Ramos (cell line): ENCODE data around the gene LHFPL2.

ENCODE experiments used
- in situ Hi-C: fragments of 300-500 bp; cut with MboI; formaldehyde crosslinking; loops from one replicate; pipeline ENCODE4 v1.14.3; 2022; ENCODE audit warnings: low sequenced_read_pairs; ENCODE audit not compliant: unreplicated experiment

Gene LHFPL2

GRCh38 chr5:78644741-78645300 is 3.8 kb downstream of the LHFPL2 start:
- in situ Hi-C loops: no loop called here

- in situ Hi-C loops: no loop called here
Measured at GRCh38 chr5:78644129-78644528, 4.4 kb downstream of the LHFPL2 start.

GRCh38 chr5:78642701-78643100 is 5.9 kb downstream of the LHFPL2 start:
- in situ Hi-C loops: no loop called here

- in situ Hi-C loops: no loop called here
Measured at GRCh38 chr5:78640662-78641474, 7.7 kb downstream of the LHFPL2 start.

- in situ Hi-C loops: no loop called here
Measured at GRCh38 chr5:78639791-78640190, 8.8 kb downstream of the LHFPL2 start.

- in situ Hi-C loops: no loop called here
Measured at GRCh38 chr5:78638973-78639669, 9.5 kb downstream of the LHFPL2 start.

- in situ Hi-C loops: no loop called here
Measured at GRCh38 chr5:78638423-78638822, 10.1 kb downstream of the LHFPL2 start.

- in situ Hi-C loops: no loop called here
Measured at GRCh38 chr5:78637468-78637867, 11.1 kb downstream of the LHFPL2 start.

GRCh38 chr5:78636682-78637081 is 11.9 kb downstream of the LHFPL2 start:
- in situ Hi-C loops: no loop called here

- in situ Hi-C loops: no loop called here
Measured at GRCh38 chr5:78634634-78635033, 13.9 kb downstream of the LHFPL2 start.

GRCh38 chr5:78634229-78634628 is 14.3 kb downstream of the LHFPL2 start:
- in situ Hi-C loops: no loop called here

GRCh38 chr5:78633700-78634099 is 14.9 kb downstream of the LHFPL2 start:
- in situ Hi-C loops: no loop called here

GRCh38 chr5:78632467-78632866 is 16.1 kb downstream of the LHFPL2 start:
- in situ Hi-C loops: no loop called here

GRCh38 chr5:78631931-78632330 is 16.6 kb downstream of the LHFPL2 start:
- in situ Hi-C loops: no loop called here

- in situ Hi-C loops: no loop called here
Measured at GRCh38 chr5:78630047-78630446, 18.5 kb downstream of the LHFPL2 start.

GRCh38 chr5:78629624-78630023 is 18.9 kb downstream of the LHFPL2 start:
- in situ Hi-C loops: no loop called here

GRCh38 chr5:78628270-78628992 is 20.1 kb downstream of the LHFPL2 start:
- in situ Hi-C loops: no loop called here

- in situ Hi-C loops: no loop called here
Measured at GRCh38 chr5:78627766-78628165, 20.8 kb downstream of the LHFPL2 start.

GRCh38 chr5:78627175-78627574 is 21.4 kb downstream of the LHFPL2 start:
- in situ Hi-C loops: no loop called here

- in situ Hi-C loops: no loop called here
Measured at GRCh38 chr5:78626009-78626571, 22.5 kb downstream of the LHFPL2 start.
